Measurements from ENCODE around the gene SALL3.

GRCh38 chr18:79018911-79019310 is 39.3 kb downstream of the SALL3 start:
- no peak for TF ChIP-seq CTCF (IDR thresholded peaks at IDR 0.05; ENCODE audit: low read length)
- no peak for TF ChIP-seq EZH2 (optimal IDR thresholded peaks at IDR 0.05; ENCODE audit: low read depth, low read length)
- no peak for TF ChIP-seq EZH2phosphoT487 (IDR thresholded peaks at IDR 0.05; ENCODE audit: low read length)
